ENCODE data around the gene KDM4D. TPM values are rescaled to one million over a fixed set of nuclear protein-coding genes. Genes with fewer than 3 reads are reported as not detected.

The KDM4D gene
- total and polyA plus RNA-seq, 2 experiments from 2014 or later: 0.65 to 0.94 TPM

DNA sequence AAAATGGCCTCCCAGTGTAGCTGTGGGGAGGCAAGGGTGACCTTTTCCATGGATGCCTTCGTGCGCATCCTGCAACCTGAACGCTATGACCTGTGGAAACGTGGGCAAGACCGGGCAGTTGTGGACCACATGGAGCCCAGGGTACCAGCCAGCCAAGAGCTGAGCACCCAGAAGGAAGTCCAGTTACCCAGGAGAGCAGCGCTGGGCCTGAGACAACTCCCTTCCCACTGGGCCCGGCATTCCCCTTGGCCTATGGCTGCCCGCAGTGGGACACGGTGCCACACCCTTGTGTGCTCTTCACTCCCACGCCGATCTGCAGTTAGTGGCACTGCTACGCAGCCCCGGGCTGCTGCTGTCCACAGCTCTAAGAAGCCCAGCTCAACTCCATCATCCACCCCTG, 24.8 kb downstream of the KDM4D start:
- no peaks in the 10 kb centered on the region; the same call in 1 of the 2 replicates for H3K27me3 ChIP-seq (ENCODE audit: insufficient read depth)
- H3K27ac ChIP-seq (ENCODE audit: low read depth): no peak overlapping the region
- DNase-seq (ENCODE audit: low spot score) (no peak), ATAC-seq (no peak)
- H3K9me3 Mint-ChIP-seq: no peaks in the 10 kb centered on the region
- H2AFZ ChIP-seq: no peak overlapping the region
- no peaks in the 10 kb centered on the region for H3K36me3 ChIP-seq (ENCODE audit: insufficient read depth)
- H4K20me1 ChIP-seq (replicated peaks; ENCODE audit: insufficient read depth): no peaks in the 10 kb centered on the region
- H3K4me3 Mint-ChIP-seq: no peak overlapping the region
- H3K4me1 Mint-ChIP-seq: no peaks in the 10 kb centered on the region
- peaks cover 3% of the 10 kb centered on the region for H3K27me3 Mint-ChIP-seq (ENCODE audit: insufficient read depth, low read depth, poor library complexity)
- no peaks in the 10 kb centered on the region for H3K79me2 ChIP-seq (replicated peaks; ENCODE audit: insufficient read depth)
- TF ChIP-seq, protein P1, sequence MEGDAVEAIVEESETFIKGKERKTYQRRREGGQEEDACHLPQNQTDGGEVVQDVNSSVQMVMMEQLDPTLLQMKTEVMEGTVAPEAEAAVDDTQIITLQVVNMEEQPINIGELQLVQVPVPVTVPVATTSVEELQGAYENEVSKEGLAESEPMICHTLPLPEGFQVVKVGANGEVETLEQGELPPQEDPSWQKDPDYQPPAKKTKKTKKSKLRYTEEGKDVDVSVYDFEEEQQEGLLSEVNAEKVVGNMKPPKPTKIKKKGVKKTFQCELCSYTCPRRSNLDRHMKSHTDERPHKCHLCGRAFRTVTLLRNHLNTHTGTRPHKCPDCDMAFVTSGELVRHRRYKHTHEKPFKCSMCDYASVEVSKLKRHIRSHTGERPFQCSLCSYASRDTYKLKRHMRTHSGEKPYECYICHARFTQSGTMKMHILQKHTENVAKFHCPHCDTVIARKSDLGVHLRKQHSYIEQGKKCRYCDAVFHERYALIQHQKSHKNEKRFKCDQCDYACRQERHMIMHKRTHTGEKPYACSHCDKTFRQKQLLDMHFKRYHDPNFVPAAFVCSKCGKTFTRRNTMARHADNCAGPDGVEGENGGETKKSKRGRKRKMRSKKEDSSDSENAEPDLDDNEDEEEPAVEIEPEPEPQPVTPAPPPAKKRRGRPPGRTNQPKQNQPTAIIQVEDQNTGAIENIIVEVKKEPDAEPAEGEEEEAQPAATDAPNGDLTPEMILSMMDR (conservative IDR thresholded peaks at IDR 0.05; ENCODE audit: low read depth in 2 of 2): no peak
- TF ChIP-seq ETS1 (IDR thresholded peaks at IDR 0.05) (no peak), JUNB (IDR thresholded peaks at IDR 0.05; ENCODE audit: unreplicated experiment) (no peak), ZNF114 (CRISPR knock-in tag; IDR thresholded peaks at IDR 0.05) (no peak), REST (IDR thresholded peaks at IDR 0.05; ENCODE audit: unreplicated experiment) (no peak)
- H3K4me3 ChIP-seq: no peak overlapping the region
- no peaks in the 10 kb centered on the region for H3K4me1 ChIP-seq (ENCODE audit: insufficient read depth)
- no peaks in the 10 kb centered on the region for H3F3A ChIP-seq (replicated peaks; ENCODE audit: low read depth)
- no peak overlapping the region for H3K4me2 ChIP-seq
- peaks cover 7% of the 10 kb centered on the region for H3K9me2 ChIP-seq (ENCODE audit: insufficient read depth)
- H3K27ac Mint-ChIP-seq: no peak overlapping the region
- H3K36me3 Mint-ChIP-seq (ENCODE audit: low read depth): no peaks in the 10 kb centered on the region

DNA sequence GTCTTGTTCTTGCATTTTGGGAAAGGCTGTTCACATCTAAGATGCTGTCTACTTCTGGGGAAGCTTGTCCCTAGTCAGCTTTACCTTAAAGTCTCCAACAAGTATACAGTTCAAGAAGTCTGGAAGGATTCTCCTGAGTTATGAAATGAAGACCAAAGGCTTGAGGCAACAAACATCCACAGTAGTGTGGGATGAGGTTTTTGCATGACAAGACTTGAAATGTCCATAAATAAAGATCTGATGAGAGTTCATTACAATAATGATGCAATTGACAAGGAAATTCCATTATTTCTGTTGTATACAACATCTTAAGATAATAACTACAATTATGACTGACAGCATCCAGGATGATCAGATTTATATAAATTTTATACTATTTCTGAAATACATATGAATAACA, 30.2 kb downstream of the KDM4D start:
- Histone ChIP-seq H3K27me3 (ENCODE audit: insufficient read depth) (no peaks in the 10 kb centered on the region), H3K4me3 (no peak overlapping the region), H3K36me3 (ENCODE audit: insufficient read depth) (no peaks in the 10 kb centered on the region), H3K79me2 (replicated peaks; ENCODE audit: insufficient read depth) (no peaks in the 10 kb centered on the region), H4K20me1 (replicated peaks; ENCODE audit: insufficient read depth) (no peaks in the 10 kb centered on the region), H3K9me2 (ENCODE audit: insufficient read depth) (peaks cover 7% of the 10 kb centered on the region), H3K4me1 (ENCODE audit: insufficient read depth) (no peaks in the 10 kb centered on the region), H3K4me2 (no peak overlapping the region), H3K27ac (ENCODE audit: low read depth) (no peak overlapping the region), H2AFZ (no peak overlapping the region), H3F3A (replicated peaks; ENCODE audit: low read depth) (no peaks in the 10 kb centered on the region)
- Mint-ChIP-seq H3K27me3 (ENCODE audit: insufficient read depth, low read depth, poor library complexity) (peaks cover 3% of the 10 kb centered on the region), H3K4me3 (no peak overlapping the region), H3K4me1 (no peaks in the 10 kb centered on the region), H3K27ac (no peak overlapping the region), H3K9me3 (no peaks in the 10 kb centered on the region), H3K36me3 (ENCODE audit: low read depth) (no peaks in the 10 kb centered on the region)
- TF ChIP-seq ETS1 (IDR thresholded peaks at IDR 0.05): no peak
- DNase-seq (ENCODE audit: low spot score) (no peak), ATAC-seq (no peak)

Data from GM23338 (cell line).